Prostate gland (tissue), 2 donors: ENCODE data around the gene CREB1. TPM values are rescaled to one million over a fixed set of nuclear protein-coding genes. Genes with fewer than 3 reads are reported as not detected.

ENCODE experiments used
- DNase-seq: peaks from one replicate; pipeline ENCODE4 v3.0.0-alpha.2; 2019; ENCODE audit warnings: low spot score
- H3K27ac ChIP-seq, 2 donors: fragments of 200-600 bp; sonication (generic); 2 replicates each; pipeline ENCODE4 v1.5.1; 2017 to 2019
- H3K27me3 ChIP-seq: fragments of 200-600 bp; sonication (generic); replicated peaks from 2 replicates; pipeline ENCODE4 v1.5.1; 2019; ENCODE audit not compliant: insufficient read depth
- H3K36me3 ChIP-seq, 2 donors: fragments of 200-600 bp; sonication (generic); 1 replicate in 1 of 2; 2 replicates in 1 of 2; pipeline versions ENCODE4 v1.5.1 to v1.8.1; 2017 to 2019
- H3K4me1 ChIP-seq: fragments of 200-600 bp; sonication (generic); replicated peaks from 2 replicates; pipeline ENCODE4 v1.5.1; 2019
- H3K4me3 ChIP-seq, 2 donors: fragments of 200-600 bp; sonication (generic); 2 replicates each; pipeline ENCODE4 v1.5.1; 2017 to 2019
- H3K9me3 ChIP-seq: fragments of 200-600 bp; sonication (generic); 2 replicates; pipeline ENCODE4 v1.5.1; 2017
- CTCF ChIP-seq, 4 experiments: fragments of 200-600 bp in 2 of 4; fragments of 450-650 bp in 2 of 4; sonication (generic) in 2 of 4; IDR thresholded peaks; 1 replicate in 3 of 4; 2 replicates in 1 of 4; pipeline ENCODE4 v1.5.1; 2016 to 2019; ENCODE audit warnings: antibody characterized with exemption in 4 of 4, mild to moderate bottlenecking in 2 of 4, moderate library complexity in 2 of 4
- POLR2A ChIP-seq: fragments of 450-650 bp; IDR thresholded peaks from one replicate; pipeline ENCODE4 v1.6.1; 2016; ENCODE audit warnings: antibody characterized with exemption, mild to moderate bottlenecking
- POLR2AphosphoS5 ChIP-seq: sonication (generic); formaldehyde crosslinking; IDR thresholded peaks from one replicate; pipeline ENCODE4 v1.6.1; 2017; ENCODE audit warnings: antibody characterized with exemption
- WGBS: methylation state at CpG from one replicate; pipeline ENCODE4 v1.1.5; 2018; 5-methylcytosine and 5-hydroxymethylcytosine counted together
- intact Hi-C: fragments of 100-400 bp; cut with DNase I; formaldehyde crosslinking; loops from one replicate; pipeline ENCODE4 v1.14.2; 2022
- total RNA-seq, 2 donors: library from RNA; depleted of rRNA; stranded (reverse); fragments of >200 nt; gene quantifications; one replicate each; pipeline ENCODE4 v1.1.0, GENCODE V29; 2016

The CREB1 gene
- total RNA-seq, 2 donors from 2014 or later = 44.0 to 47.1 TPM

- intact Hi-C loops = no loop called here
- peak overlapping the region; percentile 18 to 97 for H3K27ac ChIP-seq
- TF ChIP-seq POLR2AphosphoS5 = peak; percentile 62
- no peak for TF ChIP-seq POLR2A
- TF ChIP-seq CTCF (IDR thresholded peaks at IDR 0.05) = no peak
- H3K27me3 ChIP-seq = no peaks in the 10 kb centered on the region
- 52% methylated on average over 2 of the region's 2 CpGs for WGBS
- DNase-seq = peak; percentile 12
- no peaks in the 10 kb centered on the region for H3K36me3 ChIP-seq
- H3K4me3 ChIP-seq = no peak overlapping the region
- no peaks in the 10 kb centered on the region for H3K9me3 ChIP-seq
- H3K4me1 ChIP-seq = peaks cover 6% of the 10 kb centered on the region
Observed at GRCh38 chr2:207533461-207534008, 3.8 kb downstream of the CREB1 start.

- Histone ChIP-seq H3K4me3 (no peak overlapping the region), H3K36me3 (no peaks in the 10 kb centered on the region), H3K27me3 (no peaks in the 10 kb centered on the region), H3K4me1 (peaks cover 6% of the 10 kb centered on the region), H3K27ac (peak overlapping the region; percentile 18 to 97), H3K9me3 (no peaks in the 10 kb centered on the region)
- intact Hi-C loops = no loop called here
- WGBS = 84% methylated on average over 3 of the region's 3 CpGs
- TF ChIP-seq POLR2AphosphoS5 (no peak), POLR2A (no peak), CTCF (IDR thresholded peaks at IDR 0.05) (no peak)
- no peak for DNase-seq
Observed at GRCh38 chr2:207534417-207534816, 4.7 kb downstream of the CREB1 start.

GRCh38 chr2:207539470-207539869, 9.7 kb downstream of the CREB1 start:
- DNase-seq = no peak
- intact Hi-C loops = no loop called here
- TF ChIP-seq POLR2A (no peak), POLR2AphosphoS5 (no peak), CTCF (IDR thresholded peaks at IDR 0.05) (no peak)
- no peaks in the 10 kb centered on the region for H3K4me1 ChIP-seq
- no peak overlapping the region for H3K27ac ChIP-seq
- no peaks in the 10 kb centered on the region for H3K36me3 ChIP-seq
- WGBS = 81% methylated on average over 2 of the region's 2 CpGs
- no peak overlapping the region for H3K4me3 ChIP-seq
- no peaks in the 10 kb centered on the region for H3K9me3 ChIP-seq
- H3K27me3 ChIP-seq = no peaks in the 10 kb centered on the region

GRCh38 chr2:207540431-207540830, 10.7 kb downstream of the CREB1 start:
- Histone ChIP-seq H3K27me3 (no peaks in the 10 kb centered on the region), H3K27ac (no peak overlapping the region), H3K36me3 (no peaks in the 10 kb centered on the region), H3K4me3 (no peak overlapping the region), H3K4me1 (no peaks in the 10 kb centered on the region), H3K9me3 (no peaks in the 10 kb centered on the region)
- intact Hi-C loops = no loop called here
- 95% methylated on average over 2 of the region's 2 CpGs for WGBS
- TF ChIP-seq POLR2AphosphoS5 = no peak
- TF ChIP-seq CTCF (IDR thresholded peaks at IDR 0.05) = no peak
- TF ChIP-seq POLR2A = no peak
- no peak for DNase-seq

- no peaks in the 10 kb centered on the region for H3K4me1 ChIP-seq
- H3K27ac ChIP-seq = no peak overlapping the region
- H3K27me3 ChIP-seq = no peaks in the 10 kb centered on the region
- DNase-seq = no peak
- intact Hi-C loops = no loop called here
- H3K4me3 ChIP-seq = no peak overlapping the region
- H3K36me3 ChIP-seq = no peaks in the 10 kb centered on the region
- 96% methylated on average over 2 of the region's 2 CpGs for WGBS
- H3K9me3 ChIP-seq = no peaks in the 10 kb centered on the region
- TF ChIP-seq POLR2A = no peak
- no peak for TF ChIP-seq POLR2AphosphoS5
- no peak for TF ChIP-seq CTCF (IDR thresholded peaks at IDR 0.05)
Observed at GRCh38 chr2:207541933-207542332, 12.2 kb downstream of the CREB1 start.
